Naive thymus-derived CD8-positive, alpha-beta T cell (primary cell): ENCODE results near the gene ADARB2. TPM values are rescaled to one million over a fixed set of nuclear protein-coding genes. Genes with fewer than 3 reads are reported as not detected.
A peak's percentile ranks its signal among the peaks of the same experiment; 100 is the strongest.
"Not testable (repeated sequence)": the region's sequence is repeated elsewhere in the genome, so short reads cannot be mapped to it uniquely, and the experiment has no call there.

Experiments used
- ATAC-seq, 2 donors: fragments of 150-1000 bp; cut with Tn5 transposase in 1 of 2; sonication (Bioruptor Pico), chemical (Tn5 transposase) in 1 of 2; 1 replicate in 1 of 2; 2 replicates in 1 of 2; pipeline ENCODE4 v1.10.0; 2021; ENCODE audit warnings: mild to moderate bottlenecking in 2 of 2, moderate library complexity in 2 of 2
- POLR2A ChIA-PET: fragments of 350-600 bp; sonication (Branson Sonifier 250); formaldehyde crosslinking; loops from one replicate; lab custom pipeline; 2021; ENCODE audit warnings: antibody characterized with exemption; lab: Charles Lee
- DNase-seq, 10 donors: peaks; one replicate each; pipeline versions ENCODE4 v3.0.0 to v3.0.0-alpha.2; 2020 to 2022
- H3K27ac Mint-ChIP-seq, 10 donors: one replicate each; pipeline ENCODE4 v1.8.0; 2020 to 2022; ENCODE audit warnings: mild to moderate bottlenecking in 10 of 10, mixed read lengths in 10 of 10, moderate library complexity in 4 of 10, inconsistent platforms in 1 of 10
- H3K27me3 Mint-ChIP-seq, 5 donors: one replicate each; pipeline ENCODE4 v1.8.0; 2021 to 2022; ENCODE audit warnings: mixed read lengths in 5 of 5
- H3K36me3 Mint-ChIP-seq, 3 donors: one replicate each; pipeline ENCODE4 v1.8.0; 2020 to 2022; ENCODE audit warnings: mixed read lengths in 3 of 3, mild to moderate bottlenecking in 2 of 3, inconsistent platforms in 1 of 3
- H3K4me1 Mint-ChIP-seq, 4 donors: one replicate each; pipeline ENCODE4 v1.8.0; 2021 to 2022; ENCODE audit warnings: mixed read lengths in 4 of 4
- H3K4me3 Mint-ChIP-seq, 10 donors: one replicate each; pipeline ENCODE4 v1.8.0; 2020 to 2022; ENCODE audit warnings: mild to moderate bottlenecking in 10 of 10, mixed read lengths in 10 of 10, moderate library complexity in 6 of 10, inconsistent platforms in 1 of 10
- H3K9me3 Mint-ChIP-seq, 9 donors: one replicate each; pipeline ENCODE4 v1.8.0; 2020 to 2022; ENCODE audit warnings: mixed read lengths in 9 of 9, mild to moderate bottlenecking in 3 of 9, inconsistent platforms in 1 of 9, moderate library complexity in 1 of 9
- polyA plus RNA-seq, 3 donors: library from polyadenylated mRNA; unstranded; fragments of 300-500 nt; fragmentation: Illumina TruSeq; gene quantifications; one replicate each; pipeline ENCODE4 v1.2.3, GENCODE V29; 2021
- total RNA-seq, 8 experiments: library from RNA in 2 of 8; stranded (reverse) in 2 of 8; gene quantifications; one replicate each; pipeline ENCODE4 v1.2.3 and lab custom pipeline; 2021 to 2026

Gene ADARB2
- total and polyA plus RNA-seq, 5 experiments from 2014 or later, result not detected

GRCh38 chr10:1343176-1343575 lies 394.1 kb downstream of the ADARB2 start:
- DNase-seq (no peak), ATAC-seq (no peak)
- Mint-ChIP-seq H3K27me3 (peaks cover 0 to 10% (median 2%) of the 10 kb centered on the region in 5 donors), H3K27ac (no peak overlapping the region), H3K36me3 (no peaks in the 10 kb centered on the region), H3K4me3 (no peak overlapping the region), H3K9me3 (no peaks in the 10 kb centered on the region), H3K4me1 (peaks cover 0 to 2% (median 0%) of the 10 kb centered on the region in 4 donors)
- POLR2A ChIA-PET, result no interaction called here

- H3K36me3 Mint-ChIP-seq, H3K9me3 Mint-ChIP-seq, DNase-seq, ATAC-seq, H3K4me3 Mint-ChIP-seq, H3K27ac Mint-ChIP-seq, POLR2A ChIA-PET, H3K4me1 Mint-ChIP-seq: not testable (repeated sequence)
- peaks cover 1 to 20% (median 9%) of the 10 kb centered on the region in 5 donors for H3K27me3 Mint-ChIP-seq
Measured at GRCh38 chr10:1341052-1341451, 396.3 kb downstream of the ADARB2 start.

- no peaks in the 10 kb centered on the region for H3K36me3 Mint-ChIP-seq
- H3K4me1 Mint-ChIP-seq, result no peaks in the 10 kb centered on the region
- no peaks in the 10 kb centered on the region for H3K9me3 Mint-ChIP-seq
- H3K4me3 Mint-ChIP-seq, result no peak overlapping the region
- no peak for ATAC-seq
- POLR2A ChIA-PET, result no interaction called here
- DNase-seq, result no peak
- peaks cover 1 to 20% (median 17%) of the 10 kb centered on the region in 5 donors for H3K27me3 Mint-ChIP-seq
- H3K27ac Mint-ChIP-seq, result no peak overlapping the region
Measured at GRCh38 chr10:1339396-1339795, 397.9 kb downstream of the ADARB2 start.

GRCh38 chr10:1335642-1336041 lies 401.7 kb downstream of the ADARB2 start:
- DNase-seq (no peak), ATAC-seq (no peak)
- peaks cover 1 to 38% (median 11%) of the 10 kb centered on the region in 5 donors for H3K27me3 Mint-ChIP-seq
- no peaks in the 10 kb centered on the region for H3K4me1 Mint-ChIP-seq
- H3K9me3 Mint-ChIP-seq, result peaks cover 0 to 7% (median 0%) of the 10 kb centered on the region in 9 donors
- no peak overlapping the region for H3K27ac Mint-ChIP-seq
- H3K4me3 Mint-ChIP-seq, result no peak overlapping the region
- H3K36me3 Mint-ChIP-seq, result no peaks in the 10 kb centered on the region
- POLR2A ChIA-PET, result no interaction called here

GRCh38 chr10:1333981-1334380 lies 403.3 kb downstream of the ADARB2 start:
- no peak for ATAC-seq
- Mint-ChIP-seq H3K9me3 (peaks cover 0 to 7% (median 0%) of the 10 kb centered on the region in 9 donors), H3K4me1 (no peaks in the 10 kb centered on the region), H3K27me3 (peaks cover 4 to 38% (median 11%) of the 10 kb centered on the region in 5 donors), H3K36me3 (no peaks in the 10 kb centered on the region), H3K4me3 (no peak overlapping the region), H3K27ac (no peak overlapping the region)
- DNase-seq, result no peak
- POLR2A ChIA-PET, result no interaction called here

GRCh38 chr10:1331560-1331959 lies 405.8 kb downstream of the ADARB2 start:
- peaks cover 2 to 23% (median 11%) of the 10 kb centered on the region in 5 donors for H3K27me3 Mint-ChIP-seq
- ATAC-seq (no peak), DNase-seq (no peak)
- H3K4me1 Mint-ChIP-seq, result peaks cover 0 to 2% (median 0%) of the 10 kb centered on the region in 4 donors
- H3K27ac Mint-ChIP-seq, result no peak overlapping the region
- H3K36me3 Mint-ChIP-seq, result no peaks in the 10 kb centered on the region
- POLR2A ChIA-PET, result no interaction called here
- no peak overlapping the region for H3K4me3 Mint-ChIP-seq
- H3K9me3 Mint-ChIP-seq, result peaks cover 0 to 7% (median 0%) of the 10 kb centered on the region in 9 donors

GRCh38 chr10:1329622-1330021 lies 407.7 kb downstream of the ADARB2 start:
- Mint-ChIP-seq H3K27me3 (peaks cover 0 to 18% (median 3%) of the 10 kb centered on the region in 5 donors), H3K36me3 (no peaks in the 10 kb centered on the region), H3K4me1 (peaks cover 0 to 8% (median 8%) of the 10 kb centered on the region in 4 donors), H3K4me3 (no peak overlapping the region), H3K9me3 (peaks cover 0 to 7% (median 0%) of the 10 kb centered on the region in 9 donors), H3K27ac (no peak overlapping the region)
- ATAC-seq (no peak), DNase-seq (no peak)
- POLR2A ChIA-PET, result no interaction called here

GRCh38 chr10:1328981-1329614 lies 408.2 kb downstream of the ADARB2 start:
- no peak overlapping the region for H3K27ac Mint-ChIP-seq
- ATAC-seq (no peak), DNase-seq (no peak)
- H3K27me3 Mint-ChIP-seq, result peaks cover 0 to 17% (median 3%) of the 10 kb centered on the region in 5 donors
- peaks cover 0 to 7% (median 0%) of the 10 kb centered on the region in 9 donors for H3K9me3 Mint-ChIP-seq
- no peak overlapping the region for H3K4me3 Mint-ChIP-seq
- peaks cover 0 to 8% (median 8%) of the 10 kb centered on the region in 4 donors for H3K4me1 Mint-ChIP-seq
- no peaks in the 10 kb centered on the region for H3K36me3 Mint-ChIP-seq
- POLR2A ChIA-PET, result no interaction called here

- Mint-ChIP-seq H3K4me1 (peaks cover 0 to 8% (median 8%) of the 10 kb centered on the region in 4 donors), H3K4me3 (no peak overlapping the region), H3K36me3 (no peaks in the 10 kb centered on the region), H3K27me3 (peaks cover 2 to 14% (median 6%) of the 10 kb centered on the region in 5 donors), H3K27ac (no peak overlapping the region), H3K9me3 (peaks cover 0 to 7% (median 0%) of the 10 kb centered on the region in 9 donors)
- DNase-seq (no peak), ATAC-seq (no peak)
- POLR2A ChIA-PET, result no interaction called here
Measured at GRCh38 chr10:1328161-1328823, 409.0 kb downstream of the ADARB2 start.

GRCh38 chr10:1327759-1328158 lies 409.6 kb downstream of the ADARB2 start:
- Mint-ChIP-seq H3K27ac (no peak overlapping the region), H3K36me3 (no peaks in the 10 kb centered on the region), H3K9me3 (peaks cover 0 to 7% (median 0%) of the 10 kb centered on the region in 9 donors), H3K4me1 (peaks cover 0 to 8% (median 8%) of the 10 kb centered on the region in 4 donors), H3K27me3 (peaks cover 2 to 20% (median 6%) of the 10 kb centered on the region in 5 donors), H3K4me3 (peak overlapping the region in 1 of 10 donors; percentile 54)
- no peak for ATAC-seq
- POLR2A ChIA-PET, result no interaction called here
- DNase-seq, result no peak

GRCh38 chr10:1326514-1326913 lies 410.8 kb downstream of the ADARB2 start:
- Mint-ChIP-seq H3K27ac (peak overlapping the region in 3 of 10 donors; percentile 36 to 60 (median 49)), H3K4me3 (peak overlapping the region in 2 of 10 donors; percentile 34 to 51), H3K27me3 (peaks cover 6 to 29% (median 9%) of the 10 kb centered on the region in 5 donors)
- POLR2A ChIA-PET, H3K9me3 Mint-ChIP-seq, H3K36me3 Mint-ChIP-seq, DNase-seq, ATAC-seq, H3K4me1 Mint-ChIP-seq: not testable (repeated sequence)

- ATAC-seq (no peak), DNase-seq (no peak)
- Mint-ChIP-seq H3K27ac (no peak overlapping the region), H3K4me1 (peaks cover 0 to 8% (median 8%) of the 10 kb centered on the region in 4 donors), H3K4me3 (no peak overlapping the region), H3K9me3 (peaks cover 0 to 2% (median 0%) of the 10 kb centered on the region in 9 donors), H3K36me3 (no peaks in the 10 kb centered on the region), H3K27me3 (peaks cover 9 to 38% (median 13%) of the 10 kb centered on the region in 5 donors)
- POLR2A ChIA-PET, result no interaction called here
Measured at GRCh38 chr10:1324903-1325302, 412.4 kb downstream of the ADARB2 start.

GRCh38 chr10:1323951-1324350 lies 413.4 kb downstream of the ADARB2 start:
- no peak overlapping the region for H3K27ac Mint-ChIP-seq
- H3K36me3 Mint-ChIP-seq, result no peaks in the 10 kb centered on the region
- POLR2A ChIA-PET, result no interaction called here
- H3K9me3 Mint-ChIP-seq, result peaks cover 0 to 2% (median 0%) of the 10 kb centered on the region in 9 donors
- H3K27me3 Mint-ChIP-seq, result peaks cover 9 to 38% (median 14%) of the 10 kb centered on the region in 5 donors
- DNase-seq, result no peak
- peaks cover 0 to 8% (median 8%) of the 10 kb centered on the region in 4 donors for H3K4me1 Mint-ChIP-seq
- ATAC-seq, result no peak
- no peak overlapping the region for H3K4me3 Mint-ChIP-seq
